ENCODE results near the gene MYPN.
A peak's percentile ranks its signal among the peaks of the same experiment; 100 is the strongest.
"Not testable (repeated sequence)": the region's sequence is repeated elsewhere in the genome, so short reads cannot be mapped to it uniquely, and the experiment has no call there.

Gene MYPN

GRCh38 chr10:68138526-68138925 lies 29.2 kb downstream of the MYPN start:
- no peak for DNase-seq

- no peak for DNase-seq
These were observed 30.4 kb downstream of the MYPN start for GRCh38 chr10:68139448-68140272.

GRCh38 chr10:68142761-68143160 lies 33.5 kb downstream of the MYPN start:
- DNase-seq: no peak

- DNase-seq: no peak
These were observed 35.4 kb downstream of the MYPN start for GRCh38 chr10:68144709-68145108.

- DNase-seq: no peak
These were observed 36.4 kb downstream of the MYPN start for GRCh38 chr10:68145705-68146104.

- DNase-seq: no peak
These were observed 36.8 kb downstream of the MYPN start for GRCh38 chr10:68146133-68146532.

GRCh38 chr10:68151453-68151852 lies 42.2 kb downstream of the MYPN start:
- no peak for DNase-seq

- DNase-seq: no peak
These were observed 44.4 kb downstream of the MYPN start for GRCh38 chr10:68153473-68154210.

- no peak for DNase-seq
These were observed 44.9 kb downstream of the MYPN start for GRCh38 chr10:68154211-68154497.

GRCh38 chr10:68155615-68156210 lies 46.4 kb downstream of the MYPN start:
- no peak for DNase-seq

GRCh38 chr10:68156373-68157185 lies 47.3 kb downstream of the MYPN start:
- peak; percentile 55 to 70 for DNase-seq

GRCh38 chr10:68157522-68157921 lies 48.2 kb downstream of the MYPN start:
- not testable (repeated sequence) for DNase-seq

- no peak for DNase-seq
These were observed 48.7 kb downstream of the MYPN start for GRCh38 chr10:68158031-68158430.

GRCh38 chr10:68163735-68164134 lies 54.4 kb downstream of the MYPN start:
- DNase-seq: no peak

GRCh38 chr10:68165643-68166042 lies 56.4 kb downstream of the MYPN start:
- no peak for DNase-seq

- no peak for DNase-seq
These were observed 57.7 kb downstream of the MYPN start for GRCh38 chr10:68166871-68167585.

- no peak for DNase-seq
These were observed 58.4 kb downstream of the MYPN start for GRCh38 chr10:68167586-68168189.

- DNase-seq: no peak
These were observed 62.3 kb downstream of the MYPN start for GRCh38 chr10:68171539-68172080.

GRCh38 chr10:68172324-68172723 lies 63.0 kb downstream of the MYPN start:
- no peak for DNase-seq

GRCh38 chr10:68175949-68176348 lies 66.7 kb downstream of the MYPN start:
- DNase-seq: no peak

- no peak for DNase-seq
These were observed 67.5 kb downstream of the MYPN start for GRCh38 chr10:68176797-68177196.

- no peak for DNase-seq
These were observed 69.3 kb downstream of the MYPN start for GRCh38 chr10:68178592-68178991.

Data from activated CD4-positive, alpha-beta T cell treated with anti-CD3 and anti-CD28 coated beads, Interleukin-2, amount 50 U/mL, for 48 hours (primary cell).